Thymus (tissue), 11 donors: ENCODE measurements around the gene SYCP2. TPM values are rescaled to one million over a fixed set of nuclear protein-coding genes. Genes with fewer than 3 reads are reported as not detected.

Experiments used
- DNase-seq, 9 donors: peaks; one replicate each; pipeline ENCODE4 v3.0.0-alpha.2; 2013; ENCODE audit warnings: low spot score in 9 of 9, low read depth in 6 of 9, missing footprints in 1 of 9
- H3K27ac ChIP-seq, 2 donors: one replicate each; pipeline ENCODE4 v1.5.1; 2013; ENCODE audit warnings: control low read depth in 1 of 2, low read depth in 1 of 2, low read length in 1 of 2, mild to moderate bottlenecking in 1 of 2, moderate library complexity in 1 of 2
- H3K27me3 ChIP-seq, 2 donors: one replicate each; pipeline ENCODE4 v1.5.1; 2013; ENCODE audit warnings: low read length in 1 of 2; ENCODE audit not compliant: control insufficient read depth in 2 of 2, insufficient read depth in 1 of 2
- H3K36me3 ChIP-seq, 2 donors: one replicate each; pipeline ENCODE4 v1.5.1; 2013; ENCODE audit warnings: low read length in 1 of 2, mild to moderate bottlenecking in 1 of 2, moderate library complexity in 1 of 2; ENCODE audit not compliant: control insufficient read depth in 2 of 2, insufficient read depth in 2 of 2
- H3K4me1 ChIP-seq, 2 donors: one replicate each; pipeline ENCODE4 v1.5.1; 2013; ENCODE audit warnings: low read length in 2 of 2; ENCODE audit not compliant: control insufficient read depth in 2 of 2, insufficient read depth in 2 of 2
- H3K4me3 ChIP-seq, 2 donors: one replicate each; pipeline ENCODE4 v1.5.1; 2013; ENCODE audit warnings: low read length in 2 of 2, control low read depth in 1 of 2, mild to moderate bottlenecking in 1 of 2
- H3K9me3 ChIP-seq, 2 donors: one replicate each; pipeline ENCODE4 v1.5.1; 2013; ENCODE audit warnings: low read length in 1 of 2, mild to moderate bottlenecking in 1 of 2; ENCODE audit not compliant: control insufficient read depth in 2 of 2, insufficient read depth in 1 of 2
- WGBS: extraction: QIAGEN DNeasy Blood & Tissue Kit; methylation state at CpG from one replicate; pipeline ENCODE4 v1.1.7; 2013; 5-methylcytosine and 5-hydroxymethylcytosine counted together
- polyA plus RNA-seq: library from polyadenylated mRNA; stranded (reverse); fragments of 200-250 nt; gene quantifications from one replicate; pipeline ENCODE4 v1.2.3, GENCODE V29; 2013
- total RNA-seq: library from RNA; stranded (reverse); fragments of 120-200 nt; gene quantifications from one replicate; pipeline ENCODE4 v1.2.4, GENCODE V29; 2013
- donor health status: healthy.

SYCP2 gene
- total and polyA plus RNA-seq, 2 donors = 2.5 to 7.9 TPM

GRCh38 chr20:59931511-59932312 lies 1.7 kb downstream of the SYCP2 start:
- Histone ChIP-seq H3K4me3 (no peak overlapping the region), H3K36me3 (no peaks in the 10 kb centered on the region), H3K9me3 (no peaks in the 10 kb centered on the region), H3K4me1 (peaks cover 0 to 5% of the 10 kb centered on the region in 2 donors), H3K27ac (peak overlapping the region in 1 of 2 donors; percentile 4), H3K27me3 (peaks cover 0 to 16% of the 10 kb centered on the region in 2 donors)
- no peak for DNase-seq
- 94% methylated on average over 9 of the region's 9 CpGs for WGBS

GRCh38 chr20:59925899-59926298 lies 7.5 kb downstream of the SYCP2 start:
- Histone ChIP-seq H3K36me3 (no peaks in the 10 kb centered on the region), H3K4me3 (no peak overlapping the region), H3K27ac (no peak overlapping the region), H3K9me3 (no peaks in the 10 kb centered on the region), H3K27me3 (no peaks in the 10 kb centered on the region), H3K4me1 (no peaks in the 10 kb centered on the region)
- DNase-seq = no peak

- Histone ChIP-seq H3K27ac (no peak overlapping the region), H3K4me3 (no peak overlapping the region), H3K4me1 (no peaks in the 10 kb centered on the region), H3K9me3 (no peaks in the 10 kb centered on the region), H3K36me3 (no peaks in the 10 kb centered on the region), H3K27me3 (no peaks in the 10 kb centered on the region)
- 96% methylated on average over 1 of the region's 1 CpG for WGBS
- DNase-seq = no peak
Measured at GRCh38 chr20:59925359-59925758, 8.1 kb downstream of the SYCP2 start.

- H3K27ac ChIP-seq = no peak overlapping the region
- H3K9me3 ChIP-seq = no peaks in the 10 kb centered on the region
Measured at GRCh38 chr20:59923514-59923913, 9.9 kb downstream of the SYCP2 start.

GRCh38 chr20:59920944-59921343 lies 12.5 kb downstream of the SYCP2 start:
- Histone ChIP-seq H3K27ac (no peak overlapping the region), H3K27me3 (no peaks in the 10 kb centered on the region), H3K4me1 (no peaks in the 10 kb centered on the region), H3K9me3 (no peaks in the 10 kb centered on the region), H3K4me3 (no peak overlapping the region), H3K36me3 (no peaks in the 10 kb centered on the region)
- no peak for DNase-seq

More at GRCh38 chr20:59923514-59923913, 9.9 kb downstream of the SYCP2 start:
- Histone ChIP-seq H3K27me3 (no peaks in the 10 kb centered on the region), H3K4me3 (no peak overlapping the region), H3K4me1 (no peaks in the 10 kb centered on the region), H3K36me3 (no peaks in the 10 kb centered on the region)
- DNase-seq = no peak
- 97% methylated on average over 1 of the region's 1 CpG for WGBS

GRCh38 chr20:59912609-59913008 lies 20.8 kb downstream of the SYCP2 start:
- Histone ChIP-seq H3K9me3 (no peaks in the 10 kb centered on the region), H3K4me3 (no peak overlapping the region), H3K36me3 (no peaks in the 10 kb centered on the region), H3K27me3 (no peaks in the 10 kb centered on the region), H3K27ac (no peak overlapping the region), H3K4me1 (no peaks in the 10 kb centered on the region)
- DNase-seq = no peak
- WGBS = 85% methylated on average over 4 of the region's 4 CpGs

GRCh38 chr20:59911041-59911440 lies 22.4 kb downstream of the SYCP2 start:
- DNase-seq = no peak
- H3K27me3 ChIP-seq = no peaks in the 10 kb centered on the region
- H3K4me1 ChIP-seq = no peaks in the 10 kb centered on the region
- H3K4me3 ChIP-seq = no peak overlapping the region
- H3K27ac ChIP-seq = no peak overlapping the region
- no peaks in the 10 kb centered on the region for H3K36me3 ChIP-seq
- no peaks in the 10 kb centered on the region for H3K9me3 ChIP-seq
- WGBS = 97% methylated on average over 2 of the region's 2 CpGs

- Histone ChIP-seq H3K36me3 (no peaks in the 10 kb centered on the region), H3K4me3 (no peak overlapping the region), H3K27ac (no peak overlapping the region), H3K4me1 (no peaks in the 10 kb centered on the region), H3K27me3 (no peaks in the 10 kb centered on the region), H3K9me3 (no peaks in the 10 kb centered on the region)
- 96% methylated on average over 5 of the region's 5 CpGs for WGBS
- DNase-seq = no peak
Measured at GRCh38 chr20:59908855-59909254, 24.6 kb downstream of the SYCP2 start.

GRCh38 chr20:59903621-59904020 lies 29.8 kb downstream of the SYCP2 start:
- no peaks in the 10 kb centered on the region for H3K27me3 ChIP-seq
- H3K4me1 ChIP-seq = no peaks in the 10 kb centered on the region
- WGBS = 96% methylated on average over 1 of the region's 1 CpG

More at GRCh38 chr20:59903621-59904020, 29.8 kb downstream of the SYCP2 start:
- Histone ChIP-seq H3K36me3 (no peaks in the 10 kb centered on the region), H3K9me3 (no peaks in the 10 kb centered on the region), H3K27ac (no peak overlapping the region), H3K4me3 (no peak overlapping the region)
- DNase-seq = no peak
